Lower leg skin (tissue), 4 donors: Measurements from ENCODE around the gene PLEKHA8. TPM values are rescaled to one million over a fixed set of nuclear protein-coding genes. Genes with fewer than 3 reads are reported as not detected.

ENCODE experiments used
- DNase-seq, 2 donors: peaks; one replicate each; pipeline ENCODE4 v3.0.0-alpha.2; 2019; ENCODE audit warnings: low spot score in 2 of 2
- H3K4me3 ChIP-seq: fragments of 200-600 bp; sonication (generic); 2 replicates; pipeline ENCODE4 v1.5.1; 2017; ENCODE audit warnings: mild to moderate bottlenecking, low read depth; ENCODE audit not compliant: poor library complexity, severe bottlenecking
- POLR2A ChIP-seq, 2 donors: fragments of 450-650 bp; IDR thresholded peaks; one replicate each; pipeline ENCODE4 v1.6.1; 2016 to 2017; ENCODE audit warnings: antibody characterized with exemption in 2 of 2, mild to moderate bottlenecking in 1 of 2, moderate library complexity in 1 of 2
- WGBS, 2 donors: methylation state at CpG; one replicate each; pipeline ENCODE4 v1.1.5; 2018; 5-methylcytosine and 5-hydroxymethylcytosine counted together
- intact Hi-C: fragments of 100-400 bp; cut with DNase I; formaldehyde crosslinking; loops from one replicate; pipeline ENCODE4 v1.15.0; 2023; ENCODE audit warnings: low total_unique reads
- total RNA-seq, 4 donors: library from RNA; depleted of rRNA; stranded (reverse); fragments of >200 nt; gene quantifications; one replicate each; pipeline ENCODE4 v1.1.0, GENCODE V29; 2016
- TF ChIP-seq, protein P1 (sequence below), 3 donors: fragments of 450-650 bp; IDR thresholded peaks; one replicate each; pipeline ENCODE4 v1.5.1; 2016; ENCODE audit warnings: antibody characterized with exemption in 3 of 3, mild to moderate bottlenecking in 3 of 3, moderate library complexity in 2 of 3

The PLEKHA8 gene
- total RNA-seq, 4 donors from 2014 or later, result 6.0 to 10.9 (median 6.5) TPM

DNA sequence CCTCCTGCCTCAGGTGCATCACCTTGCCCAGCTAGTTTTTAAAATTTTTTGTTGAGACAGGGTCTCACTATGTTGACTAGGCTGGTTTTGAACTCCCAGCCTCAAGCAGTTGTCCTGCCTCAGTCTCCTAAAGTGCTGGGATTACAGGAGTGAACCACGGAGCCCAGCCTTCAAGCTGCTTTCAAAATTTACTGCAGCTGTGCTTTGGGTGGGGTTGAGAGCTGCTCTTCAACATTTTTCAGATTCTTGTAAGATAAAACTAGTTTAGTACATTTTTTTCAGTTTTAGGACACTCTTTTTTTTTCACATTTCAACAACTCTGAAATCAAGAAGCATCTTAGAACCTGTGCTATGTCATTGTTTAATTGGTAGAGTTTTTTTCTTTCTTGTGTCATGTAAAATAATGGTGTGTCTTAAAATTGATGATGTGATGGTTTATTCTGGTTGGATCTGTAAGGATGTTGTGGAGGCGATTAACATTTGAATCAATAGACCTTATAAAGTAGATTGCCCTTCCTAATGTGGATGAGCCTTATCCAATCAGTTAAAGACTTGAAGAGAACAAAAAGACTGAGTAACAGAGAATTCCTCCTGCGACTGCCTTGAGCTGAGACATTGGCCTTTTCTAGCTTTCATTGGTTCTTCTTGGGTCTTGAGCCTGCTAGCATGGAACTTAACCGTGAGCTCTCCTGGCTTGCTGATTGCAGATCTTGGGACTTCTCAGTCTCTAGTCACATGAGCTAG is 13.5 kb downstream of the PLEKHA8 start:
- intact Hi-C loops, result no loop called here
- WGBS, 2 donors, result 84 to 85% methylated on average over 4 of the region's 4 CpGs
- TF ChIP-seq, protein P1, sequence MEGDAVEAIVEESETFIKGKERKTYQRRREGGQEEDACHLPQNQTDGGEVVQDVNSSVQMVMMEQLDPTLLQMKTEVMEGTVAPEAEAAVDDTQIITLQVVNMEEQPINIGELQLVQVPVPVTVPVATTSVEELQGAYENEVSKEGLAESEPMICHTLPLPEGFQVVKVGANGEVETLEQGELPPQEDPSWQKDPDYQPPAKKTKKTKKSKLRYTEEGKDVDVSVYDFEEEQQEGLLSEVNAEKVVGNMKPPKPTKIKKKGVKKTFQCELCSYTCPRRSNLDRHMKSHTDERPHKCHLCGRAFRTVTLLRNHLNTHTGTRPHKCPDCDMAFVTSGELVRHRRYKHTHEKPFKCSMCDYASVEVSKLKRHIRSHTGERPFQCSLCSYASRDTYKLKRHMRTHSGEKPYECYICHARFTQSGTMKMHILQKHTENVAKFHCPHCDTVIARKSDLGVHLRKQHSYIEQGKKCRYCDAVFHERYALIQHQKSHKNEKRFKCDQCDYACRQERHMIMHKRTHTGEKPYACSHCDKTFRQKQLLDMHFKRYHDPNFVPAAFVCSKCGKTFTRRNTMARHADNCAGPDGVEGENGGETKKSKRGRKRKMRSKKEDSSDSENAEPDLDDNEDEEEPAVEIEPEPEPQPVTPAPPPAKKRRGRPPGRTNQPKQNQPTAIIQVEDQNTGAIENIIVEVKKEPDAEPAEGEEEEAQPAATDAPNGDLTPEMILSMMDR (IDR thresholded peaks at IDR 0.05), result no peak
- TF ChIP-seq POLR2A (IDR thresholded peaks at IDR 0.05), result no peak
- H3K4me3 ChIP-seq, result no peak overlapping the region
- DNase-seq, result no peak

DNA sequence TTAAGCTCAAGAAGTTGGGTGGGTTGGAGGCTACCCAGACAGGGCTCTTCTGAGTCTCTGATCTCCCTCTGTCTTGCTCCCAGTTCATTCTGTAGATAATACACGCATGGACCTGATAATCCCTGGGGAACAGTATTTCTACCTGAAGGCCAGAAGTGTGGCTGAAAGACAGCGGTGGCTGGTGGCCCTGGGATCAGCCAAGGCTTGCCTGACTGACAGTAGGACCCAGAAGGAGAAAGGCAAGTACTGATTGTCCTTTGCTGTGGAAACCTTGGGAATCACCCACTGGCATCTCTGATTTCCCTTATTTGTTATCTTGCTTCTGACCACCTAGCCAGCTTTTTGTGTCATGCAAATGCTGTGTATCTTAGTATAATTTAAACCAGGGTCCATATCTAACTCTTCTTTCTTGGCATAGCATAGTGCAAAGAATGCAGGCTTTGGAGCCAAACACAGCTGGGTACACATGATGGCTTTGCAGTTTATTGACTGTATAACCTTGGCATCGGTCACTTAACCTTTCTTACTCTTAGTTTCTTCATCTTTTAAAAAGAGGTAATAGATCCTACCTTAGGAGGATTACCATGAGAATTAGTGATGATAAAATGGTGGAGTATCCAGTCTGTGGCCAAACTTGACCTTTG is 18.0 kb downstream of the PLEKHA8 start:
- no peak for TF ChIP-seq POLR2A (IDR thresholded peaks at IDR 0.05)
- TF ChIP-seq, protein P1 (IDR thresholded peaks at IDR 0.05), result no peak
- intact Hi-C loops, result no loop called here
- H3K4me3 ChIP-seq, result no peak overlapping the region
- no peak for DNase-seq
- 81 to 88% methylated on average over 3 of the region's 3 CpGs for WGBS, 2 donors

DNA sequence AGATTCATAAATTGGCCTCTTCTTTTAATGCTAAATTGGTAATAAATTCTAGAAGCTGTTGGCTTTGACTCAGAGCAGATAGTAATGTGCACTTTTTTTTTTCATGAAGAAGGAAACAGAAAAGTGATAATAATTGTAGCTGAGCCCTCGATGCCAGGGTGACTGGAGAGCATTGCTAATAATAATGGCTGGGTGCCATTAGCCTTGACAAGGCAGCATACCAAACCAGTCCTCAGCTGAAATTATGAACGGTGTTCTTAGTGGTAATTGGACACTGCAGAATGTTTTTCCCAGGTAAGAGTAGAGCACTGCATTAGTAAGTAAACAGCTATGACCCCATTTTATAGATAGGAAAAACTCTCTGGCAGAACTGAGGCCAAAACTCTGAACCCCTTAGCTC is 18.9 kb downstream of the PLEKHA8 start:
- 45 to 51% methylated on average over 2 of the region's 2 CpGs for WGBS, 2 donors
- TF ChIP-seq, protein P1 (IDR thresholded peaks at IDR 0.05), result no peak
- TF ChIP-seq POLR2A (IDR thresholded peaks at IDR 0.05), result no peak
- intact Hi-C loops, result no loop called here
- H3K4me3 ChIP-seq, result no peak overlapping the region
- DNase-seq, result no peak

DNA sequence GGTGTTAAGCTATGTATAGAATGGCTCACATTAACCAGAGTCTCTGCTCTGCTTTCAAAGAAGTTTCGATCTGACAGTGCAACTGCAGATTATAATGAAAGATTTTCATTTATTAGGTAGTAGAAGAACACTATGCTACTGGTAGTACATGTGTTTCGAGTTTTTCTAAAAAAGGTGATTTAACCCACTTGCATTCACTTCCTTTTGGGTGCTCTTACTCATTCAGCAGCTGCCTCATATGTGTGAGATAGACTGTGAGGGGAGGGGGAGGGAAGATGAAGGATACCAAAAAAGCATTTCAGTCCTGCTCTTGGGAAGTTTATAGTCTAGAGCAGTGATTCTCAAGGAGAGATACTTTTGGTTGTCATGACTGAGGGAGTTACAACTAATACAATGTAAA is 20.4 kb downstream of the PLEKHA8 start:
- H3K4me3 ChIP-seq, result no peak overlapping the region
- intact Hi-C loops, result no loop called here
- 92 to 95% methylated on average over 2 of the region's 2 CpGs for WGBS, 2 donors
- TF ChIP-seq, protein P1 (IDR thresholded peaks at IDR 0.05), result no peak
- no peak for TF ChIP-seq POLR2A (IDR thresholded peaks at IDR 0.05)
- DNase-seq, result no peak

DNA sequence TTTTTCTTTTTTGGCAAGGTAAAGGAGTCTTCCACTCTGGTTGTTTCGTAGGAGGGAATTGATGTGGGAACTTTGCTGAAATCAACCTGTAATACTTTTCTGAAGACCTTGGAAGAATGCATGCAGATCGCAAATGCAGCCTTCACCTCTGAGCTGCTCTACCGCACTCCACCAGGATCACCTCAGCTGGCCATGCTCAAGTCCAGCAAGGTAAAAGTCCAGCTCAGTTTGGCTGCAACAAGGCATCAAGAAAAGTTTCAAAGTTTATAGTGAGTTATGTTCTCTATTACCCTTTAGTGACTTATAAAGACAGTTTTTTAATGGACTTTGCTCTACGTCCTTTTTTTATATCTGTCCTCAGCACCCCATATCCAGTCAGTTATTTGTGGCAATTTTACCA is 21.0 kb downstream of the PLEKHA8 start:
- TF ChIP-seq POLR2A (IDR thresholded peaks at IDR 0.05), result no peak
- TF ChIP-seq, protein P1 (IDR thresholded peaks at IDR 0.05), result no peak
- DNase-seq, result no peak
- intact Hi-C loops, result no loop called here
- WGBS, 2 donors, result 95 to 97% methylated on average over 4 of the region's 4 CpGs
- H3K4me3 ChIP-seq, result no peak overlapping the region
